Activated naive CD4-positive, alpha-beta T cell treated with anti-CD3 and anti-CD28 coated beads, Interleukin-2, amount 50 U/mL, for 24 hours (primary cell): ENCODE measurements around the gene CUX1.

Experiments
- H3K27ac Mint-ChIP-seq: one replicate; pipeline ENCODE4 v1.8.0; 2021; ENCODE audit warnings: mild to moderate bottlenecking, mixed read lengths
- H3K27me3 Mint-ChIP-seq: one replicate; pipeline ENCODE4 v1.8.0; 2021; ENCODE audit warnings: mixed read lengths
- H3K36me3 Mint-ChIP-seq: one replicate; pipeline ENCODE4 v1.8.0; 2021; ENCODE audit warnings: mixed read lengths
- H3K4me1 Mint-ChIP-seq: one replicate; pipeline ENCODE4 v1.8.0; 2021; ENCODE audit warnings: mixed read lengths
- H3K4me3 Mint-ChIP-seq: one replicate; pipeline ENCODE4 v1.8.0; 2021; ENCODE audit warnings: mild to moderate bottlenecking, mixed read lengths
- H3K9me3 Mint-ChIP-seq: one replicate; pipeline ENCODE4 v1.8.0; 2021; ENCODE audit warnings: mixed read lengths

The CUX1 gene, protein sequence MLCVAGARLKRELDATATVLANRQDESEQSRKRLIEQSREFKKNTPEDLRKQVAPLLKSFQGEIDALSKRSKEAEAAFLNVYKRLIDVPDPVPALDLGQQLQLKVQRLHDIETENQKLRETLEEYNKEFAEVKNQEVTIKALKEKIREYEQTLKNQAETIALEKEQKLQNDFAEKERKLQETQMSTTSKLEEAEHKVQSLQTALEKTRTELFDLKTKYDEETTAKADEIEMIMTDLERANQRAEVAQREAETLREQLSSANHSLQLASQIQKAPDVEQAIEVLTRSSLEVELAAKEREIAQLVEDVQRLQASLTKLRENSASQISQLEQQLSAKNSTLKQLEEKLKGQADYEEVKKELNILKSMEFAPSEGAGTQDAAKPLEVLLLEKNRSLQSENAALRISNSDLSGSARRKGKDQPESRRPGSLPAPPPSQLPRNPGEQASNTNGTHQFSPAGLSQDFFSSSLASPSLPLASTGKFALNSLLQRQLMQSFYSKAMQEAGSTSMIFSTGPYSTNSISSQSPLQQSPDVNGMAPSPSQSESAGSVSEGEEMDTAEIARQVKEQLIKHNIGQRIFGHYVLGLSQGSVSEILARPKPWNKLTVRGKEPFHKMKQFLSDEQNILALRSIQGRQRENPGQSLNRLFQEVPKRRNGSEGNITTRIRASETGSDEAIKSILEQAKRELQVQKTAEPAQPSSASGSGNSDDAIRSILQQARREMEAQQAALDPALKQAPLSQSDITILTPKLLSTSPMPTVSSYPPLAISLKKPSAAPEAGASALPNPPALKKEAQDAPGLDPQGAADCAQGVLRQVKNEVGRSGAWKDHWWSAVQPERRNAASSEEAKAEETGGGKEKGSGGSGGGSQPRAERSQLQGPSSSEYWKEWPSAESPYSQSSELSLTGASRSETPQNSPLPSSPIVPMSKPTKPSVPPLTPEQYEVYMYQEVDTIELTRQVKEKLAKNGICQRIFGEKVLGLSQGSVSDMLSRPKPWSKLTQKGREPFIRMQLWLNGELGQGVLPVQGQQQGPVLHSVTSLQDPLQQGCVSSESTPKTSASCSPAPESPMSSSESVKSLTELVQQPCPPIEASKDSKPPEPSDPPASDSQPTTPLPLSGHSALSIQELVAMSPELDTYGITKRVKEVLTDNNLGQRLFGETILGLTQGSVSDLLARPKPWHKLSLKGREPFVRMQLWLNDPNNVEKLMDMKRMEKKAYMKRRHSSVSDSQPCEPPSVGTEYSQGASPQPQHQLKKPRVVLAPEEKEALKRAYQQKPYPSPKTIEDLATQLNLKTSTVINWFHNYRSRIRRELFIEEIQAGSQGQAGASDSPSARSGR (N-terminal part only)

DNA sequence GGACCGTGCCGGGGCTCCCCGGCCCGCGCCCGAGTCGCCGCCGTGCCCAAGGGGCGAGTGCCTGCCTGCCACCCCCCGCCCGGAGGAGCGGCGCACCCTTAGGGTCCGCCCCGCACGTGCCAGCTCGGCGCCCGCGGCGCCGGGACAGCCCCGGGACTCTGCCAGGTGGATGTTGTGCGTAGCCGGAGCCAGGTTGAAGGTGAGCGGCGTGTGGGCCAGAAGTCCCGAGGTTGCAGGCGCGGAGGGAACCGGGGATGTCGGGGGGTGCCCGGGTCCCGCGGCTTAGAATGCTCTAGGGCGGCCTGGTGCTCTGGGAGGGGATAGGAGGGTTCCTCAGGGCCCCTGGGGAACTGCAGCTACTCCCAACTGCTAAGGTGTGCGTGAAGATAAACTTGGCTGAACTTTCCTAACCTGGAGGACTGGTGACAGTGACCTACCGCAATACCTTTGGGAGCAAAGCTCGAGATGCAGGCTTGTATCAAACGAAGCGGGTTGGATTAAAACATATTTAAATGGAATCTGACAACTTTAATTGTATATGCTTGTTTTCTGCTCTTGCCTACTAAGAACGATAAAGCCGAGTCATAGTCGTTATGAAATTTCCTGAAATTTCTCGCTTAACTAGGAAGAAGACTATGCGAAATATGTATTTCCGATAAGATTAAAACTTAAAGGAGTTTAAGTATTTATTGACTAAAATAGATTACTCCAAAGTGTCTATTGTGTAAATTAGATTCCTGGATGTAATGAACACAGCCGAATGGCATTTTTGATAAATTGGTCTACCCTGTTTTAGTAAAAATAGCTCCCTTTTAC is at the start of gene CUX1:
Gene CUX1 (plus strand): TSS at position 156 of the 816 bp plus-strand sequence. CDS start 14 bp downstream, at position 170.
- peak within 1 kb of the TSS; percentile 83 for H3K4me3 Mint-ChIP-seq
- no peaks in the 10 kb centered on the region for H3K9me3 Mint-ChIP-seq
- H3K4me1 Mint-ChIP-seq, result peaks cover 32% of the 10 kb centered on the region
- peak within 1 kb of the TSS; percentile 74 for H3K27ac Mint-ChIP-seq
- no peaks in the 10 kb centered on the region for H3K27me3 Mint-ChIP-seq
- no peaks in the 10 kb centered on the region for H3K36me3 Mint-ChIP-seq

- H3K9me3 Mint-ChIP-seq, result no peaks in the 10 kb centered on the region
- H3K27ac Mint-ChIP-seq, result no peak overlapping the region
- no peaks in the 10 kb centered on the region for H3K27me3 Mint-ChIP-seq
These were observed 49.1 kb upstream of the CUX1 start for GRCh38 chr7:101768280-101768679.

GRCh38 chr7:101770466-101770865 is 47.0 kb upstream of the CUX1 start:
- H3K4me1 Mint-ChIP-seq, result no peaks in the 10 kb centered on the region

More at GRCh38 chr7:101768280-101768679, 49.1 kb upstream of the CUX1 start:
- no peak overlapping the region for H3K4me3 Mint-ChIP-seq
- H3K4me1 Mint-ChIP-seq, result no peaks in the 10 kb centered on the region
- no peaks in the 10 kb centered on the region for H3K36me3 Mint-ChIP-seq

GRCh38 chr7:101772508-101773211 is 44.8 kb upstream of the CUX1 start:
- Mint-ChIP-seq H3K27me3 (peaks cover 2% of the 10 kb centered on the region), H3K27ac (no peak overlapping the region), H3K36me3 (no peaks in the 10 kb centered on the region), H3K9me3 (no peaks in the 10 kb centered on the region), H3K4me3 (no peak overlapping the region), H3K4me1 (no peaks in the 10 kb centered on the region)

More at GRCh38 chr7:101770466-101770865, 47.0 kb upstream of the CUX1 start:
- no peaks in the 10 kb centered on the region for H3K36me3 Mint-ChIP-seq
- H3K27me3 Mint-ChIP-seq, result peaks cover 2% of the 10 kb centered on the region
- H3K9me3 Mint-ChIP-seq, result no peaks in the 10 kb centered on the region
- H3K27ac Mint-ChIP-seq, result peak overlapping the region; percentile 31
- no peak overlapping the region for H3K4me3 Mint-ChIP-seq

- Mint-ChIP-seq H3K27ac (no peak overlapping the region), H3K27me3 (peaks cover 2% of the 10 kb centered on the region), H3K36me3 (no peaks in the 10 kb centered on the region)
These were observed 42.2 kb upstream of the CUX1 start for GRCh38 chr7:101775181-101775580.

GRCh38 chr7:101778026-101778580 is 39.3 kb upstream of the CUX1 start:
- H3K4me1 Mint-ChIP-seq, result no peaks in the 10 kb centered on the region
- H3K27me3 Mint-ChIP-seq, result peaks cover 2% of the 10 kb centered on the region
- H3K9me3 Mint-ChIP-seq, result no peaks in the 10 kb centered on the region
- H3K4me3 Mint-ChIP-seq, result no peak overlapping the region
- H3K27ac Mint-ChIP-seq, result no peak overlapping the region
- no peaks in the 10 kb centered on the region for H3K36me3 Mint-ChIP-seq

More at GRCh38 chr7:101775181-101775580, 42.2 kb upstream of the CUX1 start:
- no peaks in the 10 kb centered on the region for H3K9me3 Mint-ChIP-seq
- no peaks in the 10 kb centered on the region for H3K4me1 Mint-ChIP-seq
- H3K4me3 Mint-ChIP-seq, result no peak overlapping the region

GRCh38 chr7:101779267-101779666 is 38.2 kb upstream of the CUX1 start:
- Mint-ChIP-seq H3K4me3 (no peak overlapping the region), H3K27me3 (no peaks in the 10 kb centered on the region), H3K9me3 (no peaks in the 10 kb centered on the region), H3K4me1 (peaks cover under 1% of the 10 kb centered on the region), H3K36me3 (no peaks in the 10 kb centered on the region), H3K27ac (no peak overlapping the region)

GRCh38 chr7:101780281-101780680 is 37.1 kb upstream of the CUX1 start:
- peaks cover 9% of the 10 kb centered on the region for H3K4me1 Mint-ChIP-seq

DNA sequence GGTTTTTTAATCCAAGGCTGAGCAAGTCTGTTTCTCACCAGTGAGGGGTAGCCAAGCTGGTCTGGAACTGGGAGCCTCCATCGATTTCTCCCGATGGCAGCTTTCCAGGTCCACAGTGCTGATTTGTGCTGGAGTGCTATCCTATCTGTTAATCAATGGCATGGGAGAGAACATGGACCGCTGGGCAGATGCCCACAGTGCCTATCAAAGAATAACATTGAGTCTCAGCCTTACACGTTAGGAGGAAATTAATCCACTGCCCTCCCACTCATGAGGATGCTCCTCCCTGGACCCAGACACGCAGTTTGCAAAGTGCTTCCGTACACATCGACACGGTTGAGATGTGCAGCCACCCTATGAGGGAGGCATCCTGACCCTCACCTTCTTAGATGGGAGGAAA is 36.0 kb upstream of the CUX1 start:
- peaks cover 9% of the 10 kb centered on the region for H3K4me1 Mint-ChIP-seq
- H3K9me3 Mint-ChIP-seq, result no peaks in the 10 kb centered on the region
- no peak overlapping the region for H3K27ac Mint-ChIP-seq
- no peak overlapping the region for H3K4me3 Mint-ChIP-seq
- no peaks in the 10 kb centered on the region for H3K36me3 Mint-ChIP-seq
- no peaks in the 10 kb centered on the region for H3K27me3 Mint-ChIP-seq

More at GRCh38 chr7:101780281-101780680, 37.1 kb upstream of the CUX1 start:
- Mint-ChIP-seq H3K27ac (no peak overlapping the region), H3K36me3 (no peaks in the 10 kb centered on the region), H3K27me3 (no peaks in the 10 kb centered on the region), H3K9me3 (no peaks in the 10 kb centered on the region), H3K4me3 (no peak overlapping the region)

- no peak overlapping the region for H3K27ac Mint-ChIP-seq
These were observed 35.0 kb upstream of the CUX1 start for GRCh38 chr7:101782476-101782875.

DNA sequence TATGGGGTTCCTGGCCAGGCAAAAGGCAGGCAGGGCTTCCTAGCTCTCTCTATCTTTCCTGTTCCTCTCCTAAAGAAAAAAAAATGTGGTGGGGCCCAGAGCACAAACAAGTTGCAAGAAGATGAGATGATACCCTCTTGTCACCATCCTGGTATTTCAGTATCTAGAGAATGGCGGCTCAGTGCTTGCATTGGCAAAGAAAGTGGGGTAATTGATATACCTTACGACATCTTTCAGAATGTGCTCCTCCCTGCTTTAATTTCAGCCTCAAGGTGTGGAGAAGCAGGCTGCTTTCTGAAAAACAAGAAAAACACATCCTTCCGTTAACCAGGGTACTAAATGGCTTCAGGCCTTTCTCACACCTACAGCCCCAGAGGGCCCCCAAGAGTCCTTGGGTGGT is 34.5 kb upstream of the CUX1 start:
- Mint-ChIP-seq H3K27ac (no peak overlapping the region), H3K9me3 (no peaks in the 10 kb centered on the region)

More at GRCh38 chr7:101782476-101782875, 35.0 kb upstream of the CUX1 start:
- Mint-ChIP-seq H3K4me3 (no peak overlapping the region), H3K4me1 (peaks cover 9% of the 10 kb centered on the region), H3K36me3 (no peaks in the 10 kb centered on the region), H3K9me3 (no peaks in the 10 kb centered on the region), H3K27me3 (no peaks in the 10 kb centered on the region)

DNA sequence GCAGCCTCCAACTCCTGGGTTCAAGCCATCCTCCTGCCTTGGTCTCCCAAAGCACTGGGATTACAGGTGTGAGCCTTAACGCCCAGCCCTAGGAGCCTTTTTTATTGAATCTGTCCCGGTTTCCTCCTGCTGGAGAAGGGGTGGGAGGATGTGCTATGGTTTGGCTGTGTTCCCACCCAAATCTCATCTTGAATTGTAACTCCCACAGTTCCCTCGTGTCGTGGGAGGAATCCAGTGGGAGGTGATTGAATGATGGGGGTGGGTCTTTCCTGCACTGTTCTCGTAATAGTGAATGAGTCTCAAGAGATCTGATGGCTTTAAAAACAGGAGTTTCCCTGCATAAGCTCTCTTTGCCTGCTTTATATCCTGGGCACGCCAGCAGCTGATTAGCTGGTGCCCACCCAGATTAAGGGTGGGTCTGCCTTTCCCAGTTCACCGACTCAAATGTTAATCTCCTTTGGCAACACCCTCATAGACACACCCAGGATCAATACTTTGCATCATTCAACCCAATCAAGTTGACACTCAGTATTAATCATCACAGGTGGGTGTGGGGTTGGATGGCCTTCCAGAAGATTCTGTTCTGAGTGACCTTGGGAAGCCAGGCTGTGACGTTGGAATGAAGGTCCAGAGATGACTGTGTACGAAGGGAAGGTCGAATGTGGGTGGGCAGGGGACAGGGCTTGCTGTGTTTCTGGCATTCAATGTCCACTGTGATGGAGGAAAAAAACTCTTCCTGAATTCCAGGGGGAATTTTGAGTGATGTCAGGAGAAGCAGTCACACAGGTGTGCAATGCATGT is 33.8 kb upstream of the CUX1 start:
- peaks cover 9% of the 10 kb centered on the region for H3K4me1 Mint-ChIP-seq
- H3K27ac Mint-ChIP-seq, result no peak overlapping the region
- no peaks in the 10 kb centered on the region for H3K9me3 Mint-ChIP-seq
- no peak overlapping the region for H3K4me3 Mint-ChIP-seq
- no peaks in the 10 kb centered on the region for H3K27me3 Mint-ChIP-seq
- no peaks in the 10 kb centered on the region for H3K36me3 Mint-ChIP-seq

More for the DNA sequence above, 34.5 kb upstream of the CUX1 start:
- Mint-ChIP-seq H3K36me3 (no peaks in the 10 kb centered on the region), H3K4me1 (peaks cover 9% of the 10 kb centered on the region), H3K27me3 (no peaks in the 10 kb centered on the region), H3K4me3 (no peak overlapping the region)
